ENCODE measurements around the gene DHCR7.

DHCR7 gene

DNA sequence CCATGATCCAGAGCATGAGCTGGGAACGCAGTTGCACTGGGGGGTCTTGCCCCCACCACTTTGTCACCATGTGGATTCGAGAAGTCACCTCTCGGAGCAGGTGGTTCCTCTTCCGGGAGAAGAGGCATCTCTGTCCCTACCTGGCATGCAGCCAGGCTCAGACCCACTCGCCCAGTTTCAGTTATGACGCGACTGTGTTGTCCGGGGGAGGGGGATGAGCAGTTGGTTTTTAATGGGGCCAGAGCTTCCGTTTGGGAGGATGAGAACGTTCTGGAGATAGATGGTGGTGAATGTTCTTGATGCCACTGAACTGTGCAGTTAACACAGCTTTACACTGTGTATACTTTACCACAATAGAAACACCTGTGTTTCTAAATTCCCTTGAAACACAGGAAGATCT is 41.5 kb downstream of the DHCR7 start:
- DNase-seq = no peak

DNA sequence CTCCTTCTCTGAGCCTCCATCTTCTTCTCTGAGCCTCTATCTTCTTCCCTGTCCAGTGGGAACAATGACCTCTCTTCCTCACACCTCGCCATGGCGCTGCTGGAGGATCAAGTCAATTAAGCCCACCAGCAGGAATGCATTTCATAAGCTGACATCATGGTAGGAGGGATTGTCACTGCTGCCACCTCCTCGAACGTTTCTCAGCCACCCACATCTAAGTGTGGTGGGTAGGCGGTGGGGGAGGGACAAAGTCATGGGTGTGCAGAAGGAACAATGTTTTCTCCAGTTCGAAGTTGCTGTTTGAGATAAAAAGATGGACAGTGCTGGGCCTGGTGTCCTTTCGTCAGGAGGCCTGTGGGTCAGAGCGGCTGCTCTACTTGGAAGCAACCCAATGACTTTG is 44.0 kb downstream of the DHCR7 start:
- no peak for DNase-seq

DNA sequence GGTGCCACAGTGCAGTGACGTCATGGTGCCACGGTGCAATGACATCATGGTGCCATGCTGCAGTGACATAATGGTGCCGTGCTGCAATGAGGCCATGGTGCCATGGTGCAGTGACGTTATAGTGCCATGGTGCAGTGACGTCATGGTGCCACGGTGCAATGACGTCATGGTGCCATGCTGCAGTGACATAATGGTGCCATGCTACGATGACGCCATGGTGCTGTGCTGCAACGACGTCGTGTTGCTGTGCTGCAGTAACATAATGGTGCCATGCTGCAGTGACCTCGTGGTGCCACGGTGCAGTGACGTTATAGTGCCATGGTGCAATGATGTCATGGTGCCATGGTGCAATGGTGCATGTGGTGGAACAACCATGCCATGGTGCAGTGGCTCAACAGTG is 45.3 kb downstream of the DHCR7 start:
- DNase-seq = no peak

DNA sequence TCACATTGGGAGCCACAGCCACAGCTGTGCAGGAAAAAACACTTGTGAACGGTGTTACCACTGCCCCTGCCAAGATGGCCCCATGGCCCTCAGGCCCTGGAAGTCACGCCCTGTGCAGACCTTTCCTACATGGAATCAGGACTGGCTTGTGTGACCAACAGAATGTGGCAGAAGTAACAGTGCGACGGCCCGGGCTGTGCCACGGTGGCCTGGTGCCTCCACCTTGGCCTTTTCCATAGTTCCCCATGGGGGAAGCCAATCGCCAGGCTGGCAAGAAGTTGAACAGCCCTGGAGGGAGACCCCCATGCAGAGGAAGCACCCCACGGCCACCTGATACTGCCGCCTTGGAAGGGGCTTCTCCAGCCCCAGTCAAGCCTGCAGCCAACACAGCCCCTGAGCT is 48.0 kb downstream of the DHCR7 start:
- DNase-seq = no peak

DNA sequence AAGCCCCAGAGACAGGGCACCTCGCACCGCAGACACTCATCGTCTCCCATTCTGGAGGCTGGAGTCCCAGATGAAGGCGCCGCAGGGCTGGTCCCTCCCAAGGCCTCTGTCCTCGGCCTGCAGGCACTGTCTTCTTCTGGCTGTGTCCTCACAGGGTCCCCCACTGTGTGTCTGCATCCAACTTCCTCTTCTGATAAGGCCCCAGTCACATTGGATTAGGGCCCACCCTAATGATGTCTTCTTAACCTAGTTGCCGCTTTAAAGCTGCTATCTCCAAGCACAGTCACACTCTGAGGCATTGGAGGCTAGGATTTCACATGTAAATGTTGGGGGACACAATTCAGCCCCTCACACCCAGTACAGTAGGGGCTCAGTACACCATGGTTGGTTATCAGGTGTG is 48.9 kb downstream of the DHCR7 start:
- DNase-seq = no peak

DNA sequence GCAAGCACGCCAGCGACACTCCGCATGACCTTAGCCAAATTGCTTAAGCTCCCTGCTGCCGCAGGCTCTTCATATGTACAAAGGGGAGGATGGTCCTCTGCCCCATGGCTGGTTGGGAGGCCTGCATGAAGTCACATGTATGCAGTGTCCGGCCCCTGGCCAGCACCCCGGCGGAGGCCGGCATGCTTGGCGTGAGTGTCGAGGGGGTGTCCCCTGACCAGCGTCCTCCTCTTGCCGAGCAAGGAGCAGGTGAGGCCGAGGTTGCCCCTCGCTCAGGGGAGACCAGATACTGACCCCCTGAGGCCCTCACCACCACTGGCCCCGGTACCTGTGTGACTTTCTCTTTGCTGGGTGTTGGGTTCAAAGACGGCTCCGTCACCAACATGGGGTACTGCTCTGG is 50.2 kb downstream of the DHCR7 start:
- no peak for DNase-seq

DNA sequence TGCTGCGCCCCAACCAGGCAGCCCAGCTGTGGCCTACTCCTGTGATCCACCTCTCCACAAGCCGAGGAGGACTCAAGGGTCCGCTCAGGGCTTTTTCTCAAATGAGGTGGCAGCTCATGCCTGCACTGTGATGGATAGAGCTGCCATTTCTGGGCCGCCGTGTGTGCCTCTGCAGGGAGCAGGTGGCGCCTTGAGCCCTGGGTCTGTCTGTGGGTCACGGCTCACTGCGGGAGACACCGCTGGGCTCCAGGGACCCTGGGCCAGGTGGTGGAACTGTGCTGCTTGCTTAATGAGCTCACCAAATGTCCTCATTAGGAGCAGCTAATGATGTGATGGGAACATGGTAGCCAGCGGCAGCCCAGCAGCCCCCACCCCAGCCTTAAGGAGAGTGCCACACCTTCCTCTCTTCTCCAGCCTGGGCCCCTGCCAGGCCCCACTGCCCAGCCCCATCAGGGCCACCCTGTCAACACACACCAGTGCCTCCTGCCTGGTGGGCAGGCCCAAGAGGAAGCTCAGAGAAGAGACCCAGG is 50.8 kb downstream of the DHCR7 start:
- no peak for DNase-seq

DNA sequence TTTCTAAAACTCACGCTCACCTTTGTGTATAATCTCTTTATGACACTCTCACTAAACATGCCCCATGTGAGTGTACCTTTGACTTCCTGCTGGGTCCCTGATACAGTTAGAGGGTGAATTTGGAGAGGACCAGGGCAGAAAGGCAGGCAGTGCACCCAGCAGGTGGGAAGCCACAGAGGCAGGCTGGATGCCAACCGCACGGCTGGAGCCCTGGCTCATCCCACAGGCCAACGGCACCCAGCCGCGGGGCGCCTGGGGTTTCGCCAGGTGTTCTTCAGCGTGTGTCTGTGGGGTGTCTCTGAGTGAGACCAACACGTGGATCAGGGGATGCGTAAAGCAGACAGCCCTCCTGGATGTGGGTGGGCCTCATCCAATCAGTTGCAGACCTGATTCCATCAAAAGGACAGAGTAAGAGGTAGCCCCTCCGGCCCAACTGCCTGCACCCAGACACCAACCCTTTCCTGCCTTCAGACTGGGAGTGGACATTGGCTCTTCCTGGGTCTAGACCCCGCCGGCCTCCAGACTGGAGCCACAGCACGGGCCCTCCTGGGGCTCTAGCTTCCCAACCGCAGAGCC is 51.6 kb downstream of the DHCR7 start:
- no peak for DNase-seq

DNA sequence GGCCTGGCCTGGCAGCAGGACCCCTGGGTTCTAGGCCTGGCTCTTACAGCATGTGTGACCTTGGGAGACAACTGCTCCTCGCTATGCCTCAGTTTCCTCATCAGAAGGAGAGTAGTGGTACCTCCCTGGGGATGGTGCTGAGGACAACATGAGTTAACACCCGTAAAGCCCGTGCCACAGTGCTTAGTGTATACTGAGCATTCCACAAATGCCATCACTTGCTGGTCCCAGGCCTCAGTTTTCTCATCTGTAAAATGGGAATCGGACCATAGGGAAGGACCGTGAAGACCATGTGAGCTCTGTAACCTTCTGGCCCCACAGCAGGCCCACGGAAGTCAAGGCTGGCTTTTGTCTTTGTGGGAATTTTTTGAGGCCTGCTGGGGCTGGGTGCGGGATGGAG is 52.4 kb downstream of the DHCR7 start:
- no peak for DNase-seq

DNA sequence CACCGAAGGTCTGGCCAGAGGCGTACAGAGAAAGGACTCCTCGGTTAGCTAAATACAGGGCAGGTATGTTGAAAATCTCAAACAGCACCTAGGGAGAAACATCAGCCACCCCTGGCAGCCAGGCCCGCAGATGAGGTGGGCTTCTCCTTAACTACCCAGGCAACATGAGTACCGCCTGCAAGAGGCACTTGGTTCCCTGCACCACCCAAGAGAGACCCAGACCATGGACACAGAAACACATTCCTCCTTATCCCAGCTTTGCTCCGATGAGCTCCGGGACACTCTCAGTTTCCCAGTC is 53.0 kb downstream of the DHCR7 start:
- no peak for DNase-seq

DNA sequence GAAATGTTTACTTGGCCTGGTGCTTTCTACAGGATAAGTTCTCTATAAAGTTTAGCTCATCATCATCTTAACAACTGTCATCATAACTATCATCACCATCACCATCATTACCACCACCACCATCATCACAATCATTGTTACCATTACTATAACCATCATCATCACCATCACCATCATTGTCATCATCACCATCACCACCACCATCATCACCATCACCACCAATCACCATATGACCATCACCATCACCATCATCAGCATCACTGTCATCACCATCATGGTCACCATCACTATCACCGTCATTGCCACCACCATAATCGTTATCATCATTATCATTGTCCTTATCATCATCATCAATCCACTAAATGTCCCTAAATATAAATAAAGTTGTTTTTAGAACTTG is 54.9 kb downstream of the DHCR7 start:
- no peak for DNase-seq

DNA sequence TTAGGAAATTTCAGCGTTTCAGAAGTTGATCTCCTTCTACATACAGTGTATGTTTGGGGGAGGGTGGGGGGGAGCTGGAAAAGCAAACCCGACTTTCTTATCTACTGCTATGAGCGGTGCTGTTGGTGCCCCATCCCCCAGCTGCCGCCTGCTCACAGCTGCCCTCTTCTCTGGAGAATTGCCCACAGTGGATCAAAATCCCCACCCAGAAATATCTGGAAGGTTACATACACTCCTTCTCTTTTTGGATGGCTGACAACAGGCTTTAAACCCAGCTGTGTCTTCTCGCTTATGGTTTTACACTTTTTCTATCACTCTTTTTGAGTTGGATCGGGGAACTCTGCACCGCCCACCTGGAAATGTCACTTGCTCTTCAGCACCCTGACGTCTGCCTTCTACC is 56.4 kb downstream of the DHCR7 start:
- DNase-seq = no peak

DNA sequence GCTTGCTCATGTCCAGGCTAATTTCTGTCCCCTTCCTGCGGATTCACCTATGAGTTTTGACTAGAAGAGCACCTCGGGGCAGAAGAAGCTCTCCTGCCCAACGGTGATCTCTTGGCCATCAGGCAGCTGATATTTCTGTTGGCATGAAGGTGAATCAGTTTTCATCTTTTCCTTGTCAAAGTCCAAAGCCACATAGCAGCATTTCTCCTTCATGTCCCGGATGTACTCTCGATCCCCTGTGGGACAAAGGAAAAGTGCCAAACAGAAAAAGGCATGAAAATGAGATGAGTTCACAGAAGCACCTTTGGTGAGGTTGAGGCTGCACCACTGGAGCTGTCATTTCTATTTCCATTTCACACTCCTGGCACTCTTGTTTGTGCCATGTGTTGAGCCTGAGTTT is 56.8 kb downstream of the DHCR7 start:
- DNase-seq = no peak

DNA sequence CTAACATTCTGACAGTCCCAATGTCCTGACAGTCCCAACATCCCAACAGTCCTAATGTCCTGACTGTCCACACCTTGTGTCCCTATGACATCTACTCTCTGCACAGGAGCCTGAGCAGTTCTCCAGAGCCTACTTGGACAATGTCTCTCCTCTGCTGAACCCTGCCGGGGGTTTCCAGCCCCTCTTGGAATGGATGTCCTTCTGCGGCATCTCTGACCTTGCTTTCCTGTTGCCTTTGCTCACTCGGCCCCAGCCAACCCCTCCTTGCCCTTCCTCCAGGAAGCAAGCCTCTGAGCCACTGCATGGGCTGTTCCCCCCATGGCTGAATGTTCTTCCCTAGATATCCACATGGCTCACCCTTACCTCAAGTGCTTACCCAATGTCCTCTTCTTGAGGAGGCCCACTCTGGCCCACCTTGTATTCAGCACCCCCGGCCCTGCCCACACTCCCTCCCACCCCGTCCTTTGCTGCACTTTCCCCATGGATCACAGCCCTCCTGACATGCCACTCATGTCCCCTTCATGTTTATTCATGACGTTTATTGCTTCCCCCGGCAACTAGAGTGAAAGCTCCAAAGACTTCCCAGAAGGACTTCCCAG is 59.5 kb downstream of the DHCR7 start:
- no peak for DNase-seq

DNA sequence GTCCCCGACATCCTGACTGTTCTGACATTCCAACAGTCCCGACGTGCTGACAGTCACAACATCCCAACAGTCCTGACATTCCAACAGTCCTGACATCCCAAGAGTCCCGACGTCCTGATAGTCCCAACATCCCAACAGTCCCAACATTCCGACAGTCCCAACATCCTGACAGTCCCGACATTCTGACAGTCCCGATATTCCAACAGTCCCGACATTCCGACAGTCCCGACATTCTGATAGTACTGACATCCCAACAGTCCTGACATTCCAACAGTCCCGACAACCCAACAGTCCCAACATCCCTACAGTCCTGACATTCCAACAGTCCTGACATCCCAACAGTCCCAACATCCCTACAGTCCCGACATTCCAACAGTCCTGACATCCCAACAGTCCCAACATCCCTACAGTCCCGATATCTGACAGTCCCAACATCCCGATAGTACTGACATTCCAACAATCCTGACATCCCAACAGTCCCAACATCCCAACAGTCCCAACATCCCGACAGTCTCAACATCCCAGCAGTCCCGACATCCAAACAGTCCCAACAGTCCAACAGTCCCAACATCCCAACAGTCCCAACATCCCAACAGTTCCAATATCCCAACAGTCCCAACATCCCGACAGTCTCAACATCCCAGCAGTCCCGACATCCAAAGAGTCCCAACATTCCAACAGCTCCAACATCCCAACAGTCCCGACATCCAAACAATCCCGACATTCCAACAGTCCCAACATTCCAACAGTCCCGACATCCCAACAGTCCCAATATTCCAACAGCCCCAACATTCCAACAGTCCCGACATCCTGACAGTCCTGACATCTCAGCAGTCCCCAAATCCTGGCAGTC is 60.2 kb downstream of the DHCR7 start:
- DNase-seq = no peak

DNA sequence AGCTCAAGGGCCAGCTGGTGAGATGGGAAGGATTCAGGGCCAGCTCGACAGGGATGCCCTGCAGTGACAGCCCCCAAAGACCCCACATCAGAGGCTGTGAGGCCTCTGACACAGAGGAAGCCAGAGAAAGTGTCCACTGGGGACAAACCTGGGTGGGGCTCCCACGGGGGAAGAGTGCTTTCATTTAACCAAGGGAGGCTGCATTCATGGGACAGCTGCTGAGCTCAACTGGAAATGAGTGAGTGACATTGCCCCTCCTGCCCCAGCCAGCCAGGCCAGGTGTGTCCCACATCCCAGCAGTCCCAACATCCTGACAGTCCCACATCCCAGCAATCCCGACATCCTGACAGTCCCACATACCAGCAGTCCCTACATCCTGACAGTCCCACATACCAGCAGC is 61.0 kb downstream of the DHCR7 start:
- no peak for DNase-seq

DNA sequence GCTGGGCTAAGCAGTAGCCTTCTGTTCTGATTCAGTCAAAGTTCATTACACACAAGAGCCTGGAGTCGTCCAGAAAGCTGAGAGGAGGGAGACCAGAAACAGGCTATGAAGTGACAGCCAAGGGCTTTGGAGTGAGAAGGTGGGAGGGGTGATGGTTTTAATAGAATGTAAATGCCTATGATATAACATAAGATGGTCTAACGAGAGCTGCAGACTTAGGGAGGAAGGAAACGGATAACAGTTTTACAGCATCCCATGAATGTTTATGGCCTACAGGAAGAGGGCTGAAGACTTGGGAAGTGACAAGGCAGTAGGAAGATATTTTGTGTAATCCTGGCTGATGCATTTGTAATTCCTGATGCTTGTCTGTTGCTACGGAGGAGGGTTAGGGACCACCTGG is 62.0 kb downstream of the DHCR7 start:
- DNase-seq = no peak

DNA sequence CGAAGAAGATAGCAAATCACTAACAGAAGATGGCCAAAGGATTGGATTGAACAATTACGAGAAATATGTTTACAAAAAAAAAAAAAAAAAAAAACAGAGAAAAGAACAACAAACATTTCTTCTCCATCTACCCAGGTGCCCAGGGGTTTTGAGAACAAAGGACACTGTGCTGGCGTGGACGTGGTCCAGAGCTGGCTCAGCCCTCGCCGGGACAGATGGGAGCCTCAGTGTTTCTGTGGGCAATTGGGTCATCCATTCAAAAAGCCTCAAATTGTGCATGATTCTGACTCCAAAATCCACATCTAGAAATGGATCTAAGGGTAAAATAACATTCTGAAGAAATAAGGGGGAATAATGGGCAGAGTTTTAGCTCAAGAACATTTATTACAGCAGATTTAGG is 63.1 kb downstream of the DHCR7 start:
- no peak for DNase-seq

DNA sequence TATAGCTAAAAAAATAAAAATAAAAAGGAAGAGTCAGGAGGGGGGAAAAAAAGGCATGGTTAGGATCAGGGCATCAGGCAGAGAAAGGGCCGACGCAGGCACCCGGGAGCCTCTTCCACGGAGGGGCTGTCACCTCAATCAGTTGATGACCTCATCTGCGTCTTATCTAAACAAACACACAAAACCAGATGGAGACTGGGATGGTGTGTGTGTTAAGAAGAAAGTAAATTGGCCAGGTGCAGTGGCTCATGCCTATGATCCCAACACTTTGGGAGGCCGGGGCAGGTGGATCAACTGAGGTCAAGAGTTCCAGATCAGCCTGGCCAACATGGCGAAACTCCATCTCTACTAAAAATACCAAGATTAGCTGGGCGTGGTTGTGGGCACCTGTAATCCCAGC is 63.6 kb downstream of the DHCR7 start:
- no peak for DNase-seq
